ENCODE results near the gene FLT1. TPM values are rescaled to one million over a fixed set of nuclear protein-coding genes. Genes with fewer than 3 reads are reported as not detected.

The FLT1 gene
- total RNA-seq, 1 experiment from 2014 or later, result not detected

DNA sequence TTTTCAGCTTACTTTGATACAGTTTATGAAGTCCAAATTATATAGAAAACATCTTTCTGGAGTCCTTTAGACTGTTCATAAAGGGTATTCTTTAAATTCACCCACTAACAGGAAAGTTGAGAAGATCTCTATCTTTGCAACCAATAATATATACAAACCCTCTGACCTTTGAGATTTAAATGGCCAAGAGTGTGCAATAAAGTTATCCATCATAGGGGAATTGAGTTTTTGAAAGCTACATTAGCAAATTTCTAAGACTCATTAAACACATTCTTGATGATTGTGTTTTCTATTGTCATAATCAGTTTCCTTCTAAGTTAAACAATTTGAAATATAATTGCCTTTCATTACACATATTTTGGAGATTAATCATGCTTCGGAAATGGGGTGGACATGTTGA, 15.9 kb downstream of the FLT1 start:
- Mint-ChIP-seq H3K27ac (ENCODE audit: unreplicated experiment) (no peak overlapping the region), H3K9me3 (ENCODE audit: low read depth, unreplicated experiment) (no peaks in the 10 kb centered on the region), H3K4me3 (ENCODE audit: low read depth, unreplicated experiment) (no peak overlapping the region), H3K4me1 (ENCODE audit: low read depth, unreplicated experiment) (no peaks in the 10 kb centered on the region), H3K36me3 (ENCODE audit: insufficient read depth, unreplicated experiment) (no peaks in the 10 kb centered on the region), H3K27me3 (ENCODE audit: unreplicated experiment) (peaks cover 14% of the 10 kb centered on the region)
- DNase-seq, result no peak
- TF ChIP-seq, protein P1, sequence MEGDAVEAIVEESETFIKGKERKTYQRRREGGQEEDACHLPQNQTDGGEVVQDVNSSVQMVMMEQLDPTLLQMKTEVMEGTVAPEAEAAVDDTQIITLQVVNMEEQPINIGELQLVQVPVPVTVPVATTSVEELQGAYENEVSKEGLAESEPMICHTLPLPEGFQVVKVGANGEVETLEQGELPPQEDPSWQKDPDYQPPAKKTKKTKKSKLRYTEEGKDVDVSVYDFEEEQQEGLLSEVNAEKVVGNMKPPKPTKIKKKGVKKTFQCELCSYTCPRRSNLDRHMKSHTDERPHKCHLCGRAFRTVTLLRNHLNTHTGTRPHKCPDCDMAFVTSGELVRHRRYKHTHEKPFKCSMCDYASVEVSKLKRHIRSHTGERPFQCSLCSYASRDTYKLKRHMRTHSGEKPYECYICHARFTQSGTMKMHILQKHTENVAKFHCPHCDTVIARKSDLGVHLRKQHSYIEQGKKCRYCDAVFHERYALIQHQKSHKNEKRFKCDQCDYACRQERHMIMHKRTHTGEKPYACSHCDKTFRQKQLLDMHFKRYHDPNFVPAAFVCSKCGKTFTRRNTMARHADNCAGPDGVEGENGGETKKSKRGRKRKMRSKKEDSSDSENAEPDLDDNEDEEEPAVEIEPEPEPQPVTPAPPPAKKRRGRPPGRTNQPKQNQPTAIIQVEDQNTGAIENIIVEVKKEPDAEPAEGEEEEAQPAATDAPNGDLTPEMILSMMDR (IDR thresholded peaks at IDR 0.05; ENCODE audit: unreplicated experiment), result no peak
- BruUV-seq (replicated peaks), result no TSS peak
- intact Hi-C loops (cut with micrococcal nuclease; ENCODE audit: unreplicated experiment), result no loop called here
- CTCF ChIA-PET, result no interaction called here

DNA sequence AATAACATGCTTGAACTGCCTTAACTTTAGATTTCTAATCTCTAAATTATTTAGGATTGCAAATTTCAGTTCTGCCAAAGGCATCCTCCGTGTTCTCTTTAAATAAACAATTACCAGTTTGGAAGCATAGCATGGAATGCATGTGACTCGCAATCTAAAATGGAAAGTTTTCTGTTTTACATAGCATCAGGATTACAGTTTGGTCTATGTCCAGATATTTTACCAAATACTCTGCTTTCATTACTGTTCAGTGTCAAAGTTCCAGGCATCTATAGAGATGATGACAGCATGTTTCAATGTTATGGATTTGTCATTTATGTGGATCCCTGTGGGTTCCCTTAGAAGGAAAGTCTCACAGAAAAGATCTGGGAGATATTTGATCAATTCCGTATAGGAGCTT, 16.8 kb downstream of the FLT1 start:
- no peaks in the 10 kb centered on the region for H3K36me3 Mint-ChIP-seq (ENCODE audit: insufficient read depth, unreplicated experiment)
- intact Hi-C loops (cut with micrococcal nuclease; ENCODE audit: unreplicated experiment), result no loop called here
- no peak overlapping the region for H3K27ac Mint-ChIP-seq (ENCODE audit: unreplicated experiment)
- no peaks in the 10 kb centered on the region for H3K9me3 Mint-ChIP-seq (ENCODE audit: low read depth, unreplicated experiment)
- BruUV-seq (replicated peaks), result no TSS peak
- CTCF ChIA-PET, result no interaction called here
- DNase-seq, result no peak
- H3K27me3 Mint-ChIP-seq (ENCODE audit: unreplicated experiment), result peaks cover 6% of the 10 kb centered on the region
- H3K4me3 Mint-ChIP-seq (ENCODE audit: low read depth, unreplicated experiment), result no peak overlapping the region
- H3K4me1 Mint-ChIP-seq (ENCODE audit: low read depth, unreplicated experiment), result no peaks in the 10 kb centered on the region
- TF ChIP-seq, protein P1 (IDR thresholded peaks at IDR 0.05; ENCODE audit: unreplicated experiment), result no peak

DNA sequence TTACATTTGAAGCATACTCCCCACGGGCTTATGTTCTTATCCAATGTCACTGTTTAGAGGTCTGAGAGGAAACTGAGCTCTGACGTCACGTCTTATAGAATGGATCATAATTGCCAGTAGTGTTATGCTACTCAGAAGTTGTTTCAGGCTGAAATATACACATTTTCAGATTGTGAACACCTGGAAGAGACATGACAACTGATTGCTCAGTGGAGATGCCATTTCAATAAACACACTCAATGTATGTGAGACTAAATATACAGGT, 17.3 kb downstream of the FLT1 start:
- intact Hi-C loops (cut with micrococcal nuclease; ENCODE audit: unreplicated experiment), result no loop called here
- Mint-ChIP-seq H3K9me3 (ENCODE audit: low read depth, unreplicated experiment) (no peaks in the 10 kb centered on the region), H3K4me1 (ENCODE audit: low read depth, unreplicated experiment) (no peaks in the 10 kb centered on the region), H3K27me3 (ENCODE audit: unreplicated experiment) (peaks cover 1% of the 10 kb centered on the region), H3K4me3 (ENCODE audit: low read depth, unreplicated experiment) (no peak overlapping the region), H3K36me3 (ENCODE audit: insufficient read depth, unreplicated experiment) (no peaks in the 10 kb centered on the region), H3K27ac (ENCODE audit: unreplicated experiment) (no peak overlapping the region)
- TF ChIP-seq, protein P1 (IDR thresholded peaks at IDR 0.05; ENCODE audit: unreplicated experiment), result no peak
- CTCF ChIA-PET, result no interaction called here
- BruUV-seq (replicated peaks), result no TSS peak
- DNase-seq, result no peak

DNA sequence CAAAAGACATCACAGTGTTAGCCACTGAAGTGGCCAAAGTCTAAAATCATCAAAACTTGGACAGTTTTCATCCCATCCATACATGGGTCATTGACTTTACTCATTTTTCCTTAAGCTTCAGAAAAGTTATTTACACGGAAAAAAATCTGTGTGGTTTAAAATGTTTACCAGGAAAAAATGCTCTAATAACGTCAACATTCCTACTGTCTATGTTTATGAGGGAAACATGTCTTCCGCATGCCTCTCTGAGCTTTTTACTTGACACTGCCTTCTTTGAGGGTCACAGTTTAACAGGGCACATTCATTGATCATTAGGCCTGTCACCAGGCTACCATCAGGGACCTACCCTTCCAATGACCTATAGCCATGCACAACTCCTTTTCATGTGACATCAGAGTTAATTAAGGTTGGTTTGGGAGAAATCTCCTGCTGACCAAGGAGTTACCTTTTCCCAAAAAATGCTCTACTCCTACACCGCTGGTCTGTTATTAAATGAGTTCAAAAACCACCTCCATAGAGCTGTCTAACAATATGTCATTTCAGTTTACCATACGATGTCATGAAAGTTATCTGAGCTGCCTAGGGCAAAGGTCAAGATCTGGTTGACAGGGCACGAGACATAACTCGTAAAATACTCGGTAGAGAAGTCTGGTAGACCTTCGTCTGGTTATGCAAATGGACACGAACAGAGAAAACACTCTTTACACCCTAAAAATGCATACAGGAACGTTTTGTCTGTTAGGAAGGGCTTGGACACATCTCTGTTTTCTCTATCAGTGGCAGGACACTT, 17.8 kb downstream of the FLT1 start:
- TF ChIP-seq, protein P1 (IDR thresholded peaks at IDR 0.05; ENCODE audit: unreplicated experiment), result no peak
- no TSS peak for BruUV-seq (replicated peaks)
- intact Hi-C loops (cut with micrococcal nuclease; ENCODE audit: unreplicated experiment), result no loop called here
- CTCF ChIA-PET, result no interaction called here
- no peak overlapping the region for H3K27ac Mint-ChIP-seq (ENCODE audit: unreplicated experiment)
- no peak for DNase-seq
- peaks cover 3% of the 10 kb centered on the region for H3K4me1 Mint-ChIP-seq (ENCODE audit: low read depth, unreplicated experiment)
- no peaks in the 10 kb centered on the region for H3K27me3 Mint-ChIP-seq (ENCODE audit: unreplicated experiment)
- H3K9me3 Mint-ChIP-seq (ENCODE audit: low read depth, unreplicated experiment), result no peaks in the 10 kb centered on the region
- no peak overlapping the region for H3K4me3 Mint-ChIP-seq (ENCODE audit: low read depth, unreplicated experiment)
- no peaks in the 10 kb centered on the region for H3K36me3 Mint-ChIP-seq (ENCODE audit: insufficient read depth, unreplicated experiment)

Measured in Calu3 (cell line).